RWPE1 (cell line): ENCODE data around the gene YIPF3.
"Not testable (repeated sequence)": the region's sequence is repeated elsewhere in the genome, so short reads cannot be mapped to it uniquely, and the experiment has no call there.

Experiments used
- CTCF ChIA-PET: fragments of 350-600 bp; sonication (Branson Sonifier 250); formaldehyde crosslinking; extraction: SDS; loops from one replicate; lab custom pipeline; 2021; lab: Yijun Ruan, JAX
- POLR2A ChIA-PET: fragments of 400-600 bp; formaldehyde crosslinking; extraction: SDS; loops from one replicate; lab custom pipeline; 2020; ENCODE audit warnings: antibody characterized with exemption; ENCODE audit not compliant: low non-redundant PET; lab: Yijun Ruan, JAX
- DNase-seq: peaks from one replicate; pipeline ENCODE4 v3.0.0; 2012; ENCODE audit warnings: low spot score
- H3K27ac ChIP-seq: fragments of 450-650 bp; 2 replicates; pipeline ENCODE4 v1.5.1; 2017
- TF ChIP-seq, protein P1 (sequence below): fragments of 450-650 bp; conservative IDR thresholded peaks from 2 replicates; pipeline ENCODE4 v1.5.1; 2017; ENCODE audit warnings: low read depth, mild to moderate bottlenecking

YIPF3 gene

DNA sequence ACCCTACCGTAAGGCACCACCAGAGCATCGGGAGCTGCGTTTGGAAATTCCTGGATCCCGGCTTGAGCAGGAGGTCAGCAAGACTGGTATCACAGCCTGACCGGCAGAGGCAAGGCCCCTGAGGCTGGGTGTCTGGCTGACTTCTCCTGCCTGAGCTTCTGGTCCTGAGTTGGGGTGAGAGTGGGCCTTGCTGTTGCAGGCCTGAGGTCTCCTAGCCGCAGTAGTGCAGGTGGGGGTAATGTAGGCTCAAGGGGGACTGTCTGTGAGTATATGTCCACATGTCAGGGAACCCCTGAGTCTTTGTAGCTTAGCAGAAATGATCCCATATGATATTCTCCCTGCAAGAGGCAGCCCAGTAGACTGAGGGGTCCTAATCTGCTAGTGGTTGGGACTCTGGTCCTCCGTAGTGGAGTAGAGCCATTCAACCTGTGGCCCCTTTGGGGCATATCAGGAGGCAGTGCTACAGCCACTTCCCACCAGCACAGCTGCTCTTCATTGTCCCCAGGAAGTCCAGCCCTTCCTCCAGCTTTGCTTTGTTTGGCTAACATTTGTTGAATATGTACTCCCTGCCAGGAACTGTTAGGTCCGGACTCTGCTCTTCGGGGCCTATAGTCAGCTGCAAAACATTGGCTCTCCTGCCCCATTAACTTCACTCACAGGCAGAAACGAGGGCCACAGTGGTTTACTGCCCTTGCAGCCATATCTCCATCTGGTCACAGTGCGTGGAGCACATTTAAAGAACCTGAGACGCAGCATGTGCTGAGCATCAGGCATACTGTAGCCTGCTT lies 17.5 kb downstream of the YIPF3 start:
- TF ChIP-seq, protein P1, sequence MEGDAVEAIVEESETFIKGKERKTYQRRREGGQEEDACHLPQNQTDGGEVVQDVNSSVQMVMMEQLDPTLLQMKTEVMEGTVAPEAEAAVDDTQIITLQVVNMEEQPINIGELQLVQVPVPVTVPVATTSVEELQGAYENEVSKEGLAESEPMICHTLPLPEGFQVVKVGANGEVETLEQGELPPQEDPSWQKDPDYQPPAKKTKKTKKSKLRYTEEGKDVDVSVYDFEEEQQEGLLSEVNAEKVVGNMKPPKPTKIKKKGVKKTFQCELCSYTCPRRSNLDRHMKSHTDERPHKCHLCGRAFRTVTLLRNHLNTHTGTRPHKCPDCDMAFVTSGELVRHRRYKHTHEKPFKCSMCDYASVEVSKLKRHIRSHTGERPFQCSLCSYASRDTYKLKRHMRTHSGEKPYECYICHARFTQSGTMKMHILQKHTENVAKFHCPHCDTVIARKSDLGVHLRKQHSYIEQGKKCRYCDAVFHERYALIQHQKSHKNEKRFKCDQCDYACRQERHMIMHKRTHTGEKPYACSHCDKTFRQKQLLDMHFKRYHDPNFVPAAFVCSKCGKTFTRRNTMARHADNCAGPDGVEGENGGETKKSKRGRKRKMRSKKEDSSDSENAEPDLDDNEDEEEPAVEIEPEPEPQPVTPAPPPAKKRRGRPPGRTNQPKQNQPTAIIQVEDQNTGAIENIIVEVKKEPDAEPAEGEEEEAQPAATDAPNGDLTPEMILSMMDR = no peak
- H3K27ac ChIP-seq = peak overlapping the region; percentile 99
- DNase-seq = no peak
- ChIA-PET CTCF (no interaction called here), POLR2A (no interaction called here)

DNA sequence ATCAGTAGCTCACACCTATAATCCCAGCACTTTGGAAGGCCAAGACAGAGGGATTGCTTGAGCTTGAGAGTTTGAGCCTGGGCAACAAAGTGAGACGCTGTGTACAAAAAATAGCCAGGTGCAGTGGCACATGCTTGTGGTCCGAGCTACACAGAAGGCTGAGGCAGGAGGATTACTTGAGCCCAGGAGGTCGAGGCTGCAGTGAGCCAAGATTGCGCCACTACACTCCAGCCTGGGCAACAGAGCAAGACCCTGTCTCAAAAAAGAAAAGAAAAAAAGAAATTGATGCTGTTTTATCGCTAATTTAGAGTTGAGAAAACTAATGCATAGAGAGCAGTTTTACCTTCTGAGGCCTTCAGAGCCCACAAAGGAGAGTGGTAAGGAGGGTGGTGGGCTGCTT lies 18.4 kb downstream of the YIPF3 start:
- DNase-seq, CTCF ChIA-PET, POLR2A ChIA-PET: not testable (repeated sequence)
- peak overlapping the region; percentile 99 for H3K27ac ChIP-seq

DNA sequence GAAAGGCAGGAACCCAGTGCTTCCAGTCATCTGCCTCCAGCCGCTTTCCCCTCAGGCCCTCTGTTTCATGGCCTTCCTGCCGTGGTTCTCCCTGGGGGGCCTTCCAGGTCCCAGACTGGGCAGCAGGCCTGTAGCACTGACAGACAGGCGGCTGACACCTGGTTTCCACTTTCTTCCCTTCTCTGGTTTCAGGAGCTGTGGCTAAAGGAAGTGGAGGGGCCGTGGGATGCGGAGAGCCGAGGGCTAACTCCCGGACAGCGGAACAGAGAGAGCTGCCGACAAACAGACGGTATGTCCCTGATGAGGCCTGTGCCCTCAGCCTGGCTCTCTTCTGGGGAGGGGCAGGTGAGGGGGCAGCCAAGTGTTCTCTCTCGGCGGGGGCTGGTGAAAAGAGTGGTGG lies 19.0 kb downstream of the YIPF3 start:
- H3K27ac ChIP-seq = peak overlapping the region; percentile 99
- ChIA-PET CTCF (interaction anchor here (0.6 to 3.3 kb wide), 2 partner anchors 9 to 78 kb away, joined by 4 to 39 read pairs; no protein-coding TSS in a partner anchor), POLR2A (no interaction called here)
- no peak for DNase-seq
- TF ChIP-seq, protein P1 = no peak

DNA sequence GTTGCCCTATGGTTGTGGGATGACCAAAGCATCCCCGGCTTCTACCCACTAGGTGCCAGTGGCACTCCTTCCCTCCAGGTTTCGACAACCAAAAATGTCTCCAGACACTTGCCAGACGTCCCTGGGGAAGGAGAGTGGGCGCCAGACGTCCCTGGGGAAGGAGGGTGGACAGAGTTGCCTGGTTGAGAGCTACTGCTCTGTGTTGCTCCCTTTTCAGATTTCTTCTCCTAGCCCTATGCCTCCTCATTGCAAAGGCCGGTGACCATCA lies 19.7 kb downstream of the YIPF3 start:
- DNase-seq = no peak
- CTCF ChIA-PET = interaction anchor here (0.7 to 3.3 kb wide), 12 partner anchors 10 to 246 kb away, joined by 3 to 39 read pairs (median 4); partner anchors contain the start of genes DLK2 and ZNF318
- POLR2A ChIA-PET = no interaction called here
- H3K27ac ChIP-seq = peak overlapping the region; percentile 99
- TF ChIP-seq, protein P1 = no peak

DNA sequence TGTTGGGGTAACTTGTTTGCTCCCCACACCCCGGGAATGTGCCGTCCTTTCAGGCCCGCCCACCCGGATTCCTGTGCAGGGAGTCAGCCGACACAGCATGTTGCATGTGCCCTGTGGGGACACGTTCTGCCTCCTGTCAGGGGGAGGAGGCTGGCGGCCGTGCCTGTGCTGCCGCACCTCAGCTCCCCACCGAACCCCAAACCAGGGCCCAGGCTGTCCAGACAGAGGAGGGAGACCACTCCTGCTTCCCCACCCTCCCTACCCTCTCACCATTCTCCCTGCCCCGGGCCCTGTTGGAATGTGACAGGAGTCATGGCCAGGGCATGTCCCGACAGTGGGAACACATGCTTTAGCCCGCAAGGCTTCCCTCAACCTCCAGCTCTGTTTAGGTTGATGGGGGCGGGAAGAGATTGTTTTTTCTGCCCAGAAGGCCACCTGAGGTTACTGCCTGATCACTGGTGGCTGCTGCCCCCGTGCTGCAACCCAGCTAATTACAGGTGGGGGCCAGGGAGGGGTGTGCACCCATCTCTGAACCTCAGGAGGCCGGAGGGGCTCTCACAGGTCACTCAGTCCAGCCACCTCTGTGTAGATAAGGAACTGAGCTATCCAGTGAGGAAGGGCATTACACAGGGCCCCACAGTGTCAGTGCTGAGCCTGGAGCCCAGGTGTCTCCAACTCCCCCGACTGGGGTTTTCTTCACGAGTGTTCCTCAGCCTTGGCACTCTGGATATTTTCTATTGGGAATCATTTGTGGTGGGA lies 20.2 kb downstream of the YIPF3 start:
- CTCF ChIA-PET = interaction anchor here (0.6 to 3.3 kb wide), 20 partner anchors 10 to 256 kb away, joined by 3 to 39 read pairs (median 4); partner anchors contain the start of genes DLK2 and ZNF318
- POLR2A ChIA-PET = interaction anchor here (0.6 kb wide), 1 partner anchor 127 kb away, joined by 3 read pairs; the partner anchor contains the start of gene ZNF318
- TF ChIP-seq, protein P1 = peak; percentile 90
- H3K27ac ChIP-seq = peak overlapping the region; percentile 99
- peak; percentile 93 for DNase-seq

DNA sequence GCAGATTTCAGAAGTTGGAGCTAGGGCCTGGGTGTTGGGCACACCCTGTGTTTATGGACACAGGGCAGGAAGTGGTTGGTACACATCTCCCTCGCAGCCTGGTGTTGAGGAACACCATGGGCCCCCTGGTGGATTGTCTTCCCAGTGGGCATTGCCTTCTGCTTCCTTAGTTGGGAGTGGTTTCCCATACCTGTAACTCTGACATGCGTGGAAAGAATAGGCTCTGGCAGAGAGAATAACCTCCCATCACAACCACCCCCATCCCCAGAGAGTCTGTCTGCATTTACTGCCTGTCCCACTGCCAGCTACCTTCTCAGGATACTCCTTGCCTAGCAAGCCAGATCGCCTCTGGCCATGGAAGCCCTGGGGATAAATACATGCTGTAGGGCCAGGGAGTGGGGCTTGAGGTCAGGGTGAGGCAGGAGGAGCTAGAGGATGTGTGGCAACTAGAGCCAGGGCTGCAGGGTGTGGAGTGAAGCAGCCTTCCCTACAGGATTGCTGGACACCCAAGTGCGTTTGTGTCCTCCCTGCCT lies 21.3 kb downstream of the YIPF3 start:
- peak; percentile 53 for DNase-seq
- TF ChIP-seq, protein P1 = no peak; the same call in 1 of the 2 replicates
- H3K27ac ChIP-seq = peak overlapping the region; percentile 99
- POLR2A ChIA-PET = no interaction called here
- CTCF ChIA-PET = interaction anchor here (0.9 to 3.3 kb wide), 8 partner anchors 11 to 232 kb away, joined by 3 to 39 read pairs (median 5); no protein-coding TSS in a partner anchor
